Stimulated activated CD8-positive, alpha-beta memory T cell treated with anti-CD3 and anti-CD28 coated beads, Interleukin-4, amount 100 ng/mL, for 4 hours (primary cell): Measurements from ENCODE around the gene ACP6.

Source experiments
- DNase-seq, 2 donors: peaks; one replicate each; pipeline ENCODE4 v3.0.0-alpha.2; 2020; ENCODE audit warnings: low read depth in 2 of 2, low spot score in 1 of 2

ACP6 gene

GRCh38 chr1:147651466-147651865 lies 18.9 kb downstream of the ACP6 start:
- no peak for DNase-seq

- DNase-seq, result no peak
These were observed 21.4 kb downstream of the ACP6 start for GRCh38 chr1:147648933-147649332.

GRCh38 chr1:147647796-147648633 lies 22.3 kb downstream of the ACP6 start:
- no peak for DNase-seq

DNA sequence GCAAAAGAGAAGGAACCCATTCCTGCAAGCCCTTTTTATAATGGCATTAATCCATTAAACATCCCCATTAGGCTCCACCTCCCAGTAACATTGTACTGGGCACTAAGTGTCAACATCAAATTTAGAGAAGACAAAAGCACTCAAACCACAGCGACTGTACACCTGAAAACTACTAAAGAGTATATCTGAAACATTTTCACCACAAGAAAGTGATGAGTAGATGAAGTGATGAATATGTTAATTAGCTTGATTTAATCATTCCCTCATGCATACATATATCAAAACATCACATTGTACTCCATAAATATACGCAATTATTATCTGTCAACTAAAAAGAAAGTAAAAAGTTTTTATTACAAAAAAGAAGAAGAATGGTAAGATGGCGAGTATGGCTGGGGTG lies 26.4 kb downstream of the ACP6 start:
- DNase-seq, result no peak

GRCh38 chr1:147641695-147642592 lies 28.4 kb downstream of the ACP6 start:
- DNase-seq, result peak in 1 of 2 donors; percentile 6

GRCh38 chr1:147641291-147641690 lies 29.0 kb downstream of the ACP6 start:
- no peak for DNase-seq

DNA sequence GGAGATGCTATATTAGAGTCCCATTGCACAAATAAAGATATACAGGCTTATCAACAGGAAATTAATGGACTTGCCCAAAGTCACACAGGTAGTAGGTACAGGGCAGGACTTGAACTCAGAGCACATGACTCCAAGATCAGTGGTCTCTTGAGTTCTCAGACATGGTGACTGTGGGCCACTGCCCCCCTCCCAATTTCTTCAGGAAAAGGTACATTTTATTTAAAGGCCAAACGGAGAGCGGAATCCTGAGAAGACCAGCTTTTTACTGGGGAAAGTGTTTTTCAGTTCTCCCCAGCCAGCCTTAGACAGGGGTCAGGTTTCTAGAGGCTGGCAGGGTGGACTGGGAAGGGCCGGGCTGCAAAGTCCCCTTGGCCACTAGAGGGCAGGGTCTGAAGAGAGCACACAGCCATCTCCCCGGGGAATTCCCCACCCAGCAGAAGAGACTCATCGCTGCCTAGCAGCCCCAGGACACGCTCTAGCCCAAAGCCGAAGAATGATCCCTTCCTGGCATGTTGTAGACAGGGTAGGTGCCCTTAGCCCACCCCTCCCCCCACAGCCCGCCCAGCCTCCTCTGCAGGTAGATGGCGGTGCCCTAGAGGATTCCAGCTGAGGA lies 29.7 kb downstream of the ACP6 start:
- peak; percentile 50 to 53 for DNase-seq

GRCh38 chr1:147636314-147636713 lies 34.0 kb downstream of the ACP6 start:
- no peak for DNase-seq

- DNase-seq, result no peak
These were observed 35.0 kb downstream of the ACP6 start for GRCh38 chr1:147635342-147635741.

DNA sequence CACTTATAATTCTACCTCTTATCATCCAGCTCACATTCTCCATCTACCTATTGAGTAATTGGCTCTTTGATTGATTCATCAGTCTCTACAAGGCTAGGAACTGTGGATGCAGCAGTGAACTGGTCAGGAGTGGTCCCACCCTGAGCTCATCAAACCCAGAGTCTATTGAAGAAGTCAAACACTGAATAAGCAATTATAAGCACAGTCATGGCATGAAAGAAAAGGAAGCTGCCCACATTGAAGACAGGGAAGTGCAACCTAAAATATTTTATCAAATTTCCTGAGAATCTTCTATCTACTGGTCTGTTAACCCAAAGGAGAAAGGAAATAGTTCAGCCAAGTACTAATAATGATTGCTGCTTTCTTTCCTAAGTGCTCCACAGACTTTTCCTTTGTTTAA lies 35.7 kb downstream of the ACP6 start:
- DNase-seq, result no peak

DNA sequence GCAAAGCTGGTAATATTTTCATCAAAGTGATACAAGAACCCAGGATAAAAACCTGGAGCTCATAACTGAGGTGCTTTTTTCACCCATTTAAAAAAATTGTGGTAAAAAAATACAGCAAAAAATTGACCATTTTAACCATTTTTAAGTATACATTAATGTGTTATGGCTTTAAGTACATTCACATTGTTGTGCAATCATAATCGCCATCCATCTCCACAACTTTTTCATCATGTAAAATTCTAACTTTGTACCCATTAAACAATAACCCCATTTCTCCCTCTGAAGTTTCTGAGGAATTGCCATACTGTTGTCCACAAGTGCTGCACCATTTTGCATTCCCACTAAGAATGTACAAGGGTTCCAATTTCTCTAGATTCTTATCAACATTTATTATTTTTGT lies 36.6 kb downstream of the ACP6 start:
- no peak for DNase-seq

GRCh38 chr1:147631839-147632238 lies 38.5 kb downstream of the ACP6 start:
- DNase-seq, result no peak

- no peak for DNase-seq
These were observed 39.9 kb downstream of the ACP6 start for GRCh38 chr1:147630447-147630846.

DNA sequence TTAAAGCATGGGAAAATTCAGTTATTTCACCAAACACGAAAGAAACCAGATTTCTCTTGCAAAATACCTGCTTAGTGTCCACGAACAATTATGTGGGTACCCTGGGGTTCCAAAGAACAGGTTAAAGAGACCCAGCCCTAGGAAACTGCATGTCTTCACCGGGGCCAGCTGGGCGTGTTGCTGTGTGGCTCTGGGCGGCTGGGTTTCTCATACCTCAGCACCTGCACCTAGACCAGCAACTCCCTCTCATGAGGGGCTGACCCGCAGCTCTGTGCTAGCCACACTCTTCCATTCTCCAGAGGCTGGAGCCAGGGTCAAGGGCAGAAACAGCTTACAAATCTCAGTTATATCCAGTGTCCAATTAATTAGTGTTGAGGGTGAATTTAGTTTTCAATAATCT lies 40.3 kb downstream of the ACP6 start:
- no peak for DNase-seq

- DNase-seq, result no peak
These were observed 41.9 kb downstream of the ACP6 start for GRCh38 chr1:147628441-147628840.

DNA sequence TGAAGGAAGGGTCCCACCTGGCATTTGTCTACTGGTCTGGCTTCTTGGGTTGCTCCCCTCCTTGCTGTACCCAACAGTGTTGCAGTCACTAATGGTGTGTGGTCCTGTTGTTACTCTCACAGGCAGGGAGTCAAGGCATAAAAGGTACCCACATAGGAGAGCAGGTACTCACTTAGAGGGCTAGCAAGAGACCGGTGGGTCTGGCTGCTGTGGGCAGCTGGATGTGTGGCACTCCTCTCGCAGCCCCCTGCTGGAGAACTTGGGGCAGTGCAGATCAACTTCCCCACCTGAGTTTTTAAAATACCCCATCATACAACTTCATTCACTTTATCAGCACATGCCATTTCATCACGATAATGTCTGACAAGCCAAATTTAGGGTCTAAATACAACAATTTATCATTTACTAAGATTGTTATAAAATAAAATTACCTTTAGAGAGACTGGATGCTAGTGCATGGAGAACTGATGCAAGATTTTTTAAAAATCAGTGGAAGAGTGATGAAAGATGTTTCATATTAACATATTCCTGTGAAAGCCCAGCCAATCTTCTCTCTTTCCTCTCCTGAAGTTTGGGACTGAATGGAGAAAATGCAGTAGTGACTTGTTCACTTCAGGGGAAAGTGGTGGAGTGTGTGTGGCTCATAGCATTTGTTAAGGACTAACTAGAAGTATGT lies 42.8 kb downstream of the ACP6 start:
- DNase-seq, result peak in 1 of 2 donors; percentile 19

GRCh38 chr1:147626739-147627138 lies 43.6 kb downstream of the ACP6 start:
- DNase-seq, result no peak

- DNase-seq, result no peak
These were observed 44.0 kb downstream of the ACP6 start for GRCh38 chr1:147626291-147626690.

DNA sequence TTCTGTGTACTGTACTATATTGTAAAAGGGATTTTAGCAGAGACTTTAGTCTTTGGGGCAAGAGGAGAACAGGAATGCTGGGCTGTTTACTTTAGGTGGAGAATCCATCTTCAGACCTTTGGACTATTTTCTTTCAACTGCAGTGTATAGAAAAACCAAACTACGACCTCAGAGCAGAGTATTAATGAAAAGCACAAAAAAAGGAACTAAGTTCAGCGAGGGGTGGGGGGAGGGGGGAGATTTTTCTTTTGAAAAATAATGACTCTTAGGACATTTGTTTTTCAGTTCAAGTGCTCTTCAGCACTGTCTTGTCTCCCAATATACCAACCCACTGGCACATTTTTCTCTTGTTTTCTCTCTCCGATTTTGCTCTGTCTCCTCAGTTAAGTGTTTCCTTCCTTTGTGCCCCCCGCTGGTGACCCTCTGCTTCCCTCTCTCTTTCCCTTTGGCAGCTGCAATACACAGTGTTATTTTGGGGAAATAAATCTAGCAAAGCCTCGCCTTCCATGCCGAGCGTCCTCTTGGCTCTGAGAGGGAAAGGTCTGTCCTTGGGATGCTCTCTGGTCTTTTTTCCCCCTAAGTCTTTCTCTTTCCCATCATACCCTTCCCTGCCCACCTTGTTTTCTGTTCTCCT lies 44.8 kb downstream of the ACP6 start:
- no peak for DNase-seq

GRCh38 chr1:147624529-147624928 lies 45.8 kb downstream of the ACP6 start:
- DNase-seq, result no peak

DNA sequence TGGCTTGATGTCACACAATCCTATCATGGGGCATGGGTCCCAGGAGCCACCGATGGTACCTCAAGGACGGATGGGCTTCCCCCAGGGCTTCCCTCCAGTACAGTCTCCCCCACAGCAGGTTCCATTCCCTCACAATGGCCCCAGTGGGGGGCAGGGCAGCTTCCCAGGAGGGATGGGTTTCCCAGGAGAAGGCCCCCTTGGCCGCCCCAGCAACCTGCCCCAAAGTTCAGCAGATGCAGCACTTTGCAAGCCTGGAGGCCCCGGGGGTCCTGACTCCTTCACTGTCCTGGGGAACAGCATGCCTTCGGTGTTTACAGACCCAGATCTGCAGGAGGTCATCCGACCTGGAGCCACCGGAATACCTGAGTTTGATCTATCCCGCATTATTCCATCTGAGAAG lies 46.3 kb downstream of the ACP6 start:
- no peak for DNase-seq
